Natural killer cell (primary cell): ENCODE measurements around the gene LRRC8C. TPM values are rescaled to one million over a fixed set of nuclear protein-coding genes. Genes with fewer than 3 reads are reported as not detected.

ENCODE experiments used
- ATAC-seq, 3 donors: fragments of 150-1000 bp in 2 of 3; fragments of 200-7000 bp in 1 of 3; cut with Tn5 transposase; 1 replicate in 1 of 3; 2 replicates in 2 of 3; pipeline ENCODE4 v1.10.0; 2021; ENCODE audit warnings: mild to moderate bottlenecking in 2 of 3, moderate library complexity in 2 of 3
- DNase-seq, 2 donors: peaks; one replicate each; pipeline versions ENCODE4 v3.0.0 to v3.0.0-alpha.2; 2013 to 2021; ENCODE audit warnings: mixed read lengths in 1 of 2
- H3K27ac ChIP-seq: one replicate; pipeline ENCODE4 v1.5.1; 2013; ENCODE audit warnings: mild to moderate bottlenecking, low read length
- H3K27me3 ChIP-seq: one replicate; pipeline ENCODE4 v1.6.1; 2013; ENCODE audit warnings: low read length; ENCODE audit not compliant: control insufficient read depth, insufficient read depth
- H3K36me3 ChIP-seq: one replicate; pipeline ENCODE4 v1.6.1; 2013; ENCODE audit warnings: low read length; ENCODE audit not compliant: control insufficient read depth, insufficient read depth
- H3K4me1 ChIP-seq: one replicate; pipeline ENCODE4 v1.6.1; 2013; ENCODE audit warnings: low read length; ENCODE audit not compliant: control insufficient read depth, insufficient read depth
- H3K4me3 ChIP-seq: one replicate; pipeline ENCODE4 v1.5.1; 2013; ENCODE audit warnings: low read length
- H3K9me3 ChIP-seq: one replicate; pipeline ENCODE4 v1.6.1; 2013; ENCODE audit warnings: low read length; ENCODE audit not compliant: control insufficient read depth, insufficient read depth
- H3K27ac Mint-ChIP-seq, 2 donors: one replicate each; pipeline ENCODE4 v1.8.0; 2022; ENCODE audit warnings: mild to moderate bottlenecking in 2 of 2, mixed read lengths in 2 of 2, moderate library complexity in 1 of 2
- H3K27me3 Mint-ChIP-seq, 2 donors: one replicate each; pipeline ENCODE4 v1.8.0; 2022; ENCODE audit warnings: low read depth in 2 of 2, mixed read lengths in 2 of 2
- H3K36me3 Mint-ChIP-seq: one replicate; pipeline ENCODE4 v1.8.0; 2022; ENCODE audit warnings: mixed read lengths
- H3K4me1 Mint-ChIP-seq, 2 donors: one replicate each; pipeline ENCODE4 v1.8.0; 2022; ENCODE audit warnings: mixed read lengths in 2 of 2
- H3K4me3 Mint-ChIP-seq: one replicate; pipeline ENCODE4 v1.8.0; 2022; ENCODE audit warnings: mild to moderate bottlenecking, moderate library complexity, mixed read lengths
- H3K9me3 Mint-ChIP-seq, 2 donors: one replicate each; pipeline ENCODE4 v1.8.0; 2022; ENCODE audit warnings: mixed read lengths in 2 of 2
- CTCF ChIP-seq: fragments of 200-600 bp; IDR thresholded peaks from one replicate; pipeline ENCODE4 v1.8.0; 2022; ENCODE audit warnings: antibody characterized with exemption
- WGBS: methylation state at CpG from one replicate; pipeline ENCODE4 v1.1.7; 2013; ENCODE audit warnings: missing lambda C conversion rate; ENCODE audit not compliant: insufficient coverage; 5-methylcytosine and 5-hydroxymethylcytosine counted together
- intact Hi-C: fragments of 100-400 bp; cut with micrococcal nuclease; formaldehyde crosslinking; loops from one replicate; pipeline ENCODE4 v1.14.2; 2022
- total RNA-seq, 4 donors: library from RNA; stranded (reverse); fragments of 120-200 nt in 1 of 4; gene quantifications; one replicate each; pipeline versions ENCODE4 v1.2.3 to v1.2.4, GENCODE V29; 2013 to 2022

LRRC8C gene
- total RNA-seq, 3 donors from 2014 or later (not counting 1 experiment from before 2014, with no cell fraction given), result 7.6 to 19.1 (median 15.1) TPM

GRCh38 chr1:89690595-89690994 is 57.7 kb downstream of the LRRC8C start:
- no peaks in the 10 kb centered on the region for H3K27me3 ChIP-seq
- H3K27ac ChIP-seq, result no peak overlapping the region
- no peak for TF ChIP-seq CTCF
- ATAC-seq, result no peak
- no peak for DNase-seq
- peaks cover 32 to 54% of the 10 kb centered on the region in 2 donors for H3K4me1 Mint-ChIP-seq
- peaks cover 27% of the 10 kb centered on the region for H3K36me3 Mint-ChIP-seq
- H3K27me3 Mint-ChIP-seq, result no peaks in the 10 kb centered on the region
- 91% methylated on average over 4 of the region's 4 CpGs for WGBS
- peak overlapping the region; percentile 1 to 87 for H3K27ac Mint-ChIP-seq
- no peaks in the 10 kb centered on the region for H3K9me3 Mint-ChIP-seq
- intact Hi-C loops, result no loop called here
- peaks cover 14% of the 10 kb centered on the region for H3K4me1 ChIP-seq
- H3K9me3 ChIP-seq, result no peaks in the 10 kb centered on the region
- H3K36me3 ChIP-seq, result peaks cover 28% of the 10 kb centered on the region
- H3K4me3 Mint-ChIP-seq, result no peak overlapping the region
- H3K4me3 ChIP-seq, result no peak overlapping the region

- Mint-ChIP-seq H3K9me3 (no peaks in the 10 kb centered on the region), H3K4me3 (no peak overlapping the region), H3K27me3 (no peaks in the 10 kb centered on the region), H3K27ac (peak overlapping the region; percentile 78 to 87), H3K4me1 (peaks cover 40 to 59% of the 10 kb centered on the region in 2 donors), H3K36me3 (peaks cover 15% of the 10 kb centered on the region)
- peaks cover 15% of the 10 kb centered on the region for H3K36me3 ChIP-seq
- peaks cover 14% of the 10 kb centered on the region for H3K4me1 ChIP-seq
- no peaks in the 10 kb centered on the region for H3K9me3 ChIP-seq
- ATAC-seq (peak; percentile 47 to 63 (median 61)), DNase-seq (no peak)
- intact Hi-C loops, result no loop called here
- H3K27ac ChIP-seq, result peak overlapping the region; percentile 56
- WGBS, result 25% methylated on average over 4 of the region's 4 CpGs
- TF ChIP-seq CTCF, result no peak
- H3K4me3 ChIP-seq, result no peak overlapping the region
- no peaks in the 10 kb centered on the region for H3K27me3 ChIP-seq
Measured at GRCh38 chr1:89692601-89693521, 59.9 kb downstream of the LRRC8C start.

- Histone ChIP-seq H3K27ac (peak overlapping the region; percentile 23), H3K4me1 (peaks cover 14% of the 10 kb centered on the region), H3K27me3 (no peaks in the 10 kb centered on the region), H3K9me3 (no peaks in the 10 kb centered on the region), H3K36me3 (no peaks in the 10 kb centered on the region), H3K4me3 (no peak overlapping the region)
- no peak for DNase-seq
- Mint-ChIP-seq H3K4me3 (peak overlapping the region; percentile 22), H3K27me3 (no peaks in the 10 kb centered on the region), H3K36me3 (no peaks in the 10 kb centered on the region), H3K9me3 (no peaks in the 10 kb centered on the region), H3K27ac (peak overlapping the region; percentile 74 to 78), H3K4me1 (peaks cover 70 to 75% of the 10 kb centered on the region in 2 donors)
- TF ChIP-seq CTCF, result no peak
- intact Hi-C loops, result no loop called here
- no peak for ATAC-seq
Measured at GRCh38 chr1:89695847-89696246, 62.9 kb downstream of the LRRC8C start.
